ENCODE data around the gene TLK2.
"Not testable (repeated sequence)": the region's sequence is repeated elsewhere in the genome, so short reads cannot be mapped to it uniquely, and the experiment has no call there.

GRCh38 chr17:62470666-62471379, 7.8 kb upstream of the TLK2 start:
- TF ChIP-seq MYC (IDR thresholded peaks at IDR 0.05; ENCODE audit: low read depth, low read length); POLR2A (IDR thresholded peaks at IDR 0.05; ENCODE audit: low read depth, low read length); CTCF (IDR thresholded peaks at IDR 0.05; ENCODE audit: extremely low read depth in 1 of 2, insufficient read depth in 1 of 2, low read depth in 1 of 2, low read length in 2 of 2); MAX (IDR thresholded peaks at IDR 0.05; ENCODE audit: insufficient read depth, insufficient read length); POLR2AphosphoS5 (IDR thresholded peaks at IDR 0.05; ENCODE audit: insufficient read depth, low read depth, low read length); EZH2 (IDR thresholded peaks at IDR 0.05; ENCODE audit: borderline replicate concordance, low read depth, low read length, severe bottlenecking): not testable (repeated sequence)
- TF ChIP-seq FOS (IDR thresholded peaks at IDR 0.05; ENCODE audit: borderline replicate concordance, insufficient read depth, low read length) (peak; percentile 62), JUN (IDR thresholded peaks at IDR 0.05; ENCODE audit: borderline replicate concordance, insufficient read depth, insufficient read length, low read depth) (peak; percentile 35)

Measured in endothelial cell of umbilical vein (primary cell).